Gastroesophageal sphincter (tissue), 3 donors: ENCODE results near the gene DENND4C.

Experiments used
- POLR2A ChIP-seq, 2 donors: fragments of 450-650 bp; IDR thresholded peaks; one replicate each; pipeline ENCODE4 v1.6.1; 2017; ENCODE audit warnings: antibody characterized with exemption in 2 of 2, mild to moderate bottlenecking in 2 of 2, moderate library complexity in 1 of 2
- POLR2AphosphoS5 ChIP-seq: sonication (generic); formaldehyde crosslinking; IDR thresholded peaks from one replicate; pipeline ENCODE4 v1.6.1; 2017; ENCODE audit warnings: antibody characterized with exemption
- TF ChIP-seq, protein P1 (sequence below), 4 experiments: fragments of 200-600 bp in 2 of 4; fragments of 450-650 bp in 2 of 4; sonication (generic) in 1 of 4; IDR thresholded peaks; one replicate each; pipeline ENCODE4 v1.5.1; 2017 to 2019; ENCODE audit warnings: antibody characterized with exemption in 4 of 4, mild to moderate bottlenecking in 2 of 4, moderate library complexity in 2 of 4

DNA sequence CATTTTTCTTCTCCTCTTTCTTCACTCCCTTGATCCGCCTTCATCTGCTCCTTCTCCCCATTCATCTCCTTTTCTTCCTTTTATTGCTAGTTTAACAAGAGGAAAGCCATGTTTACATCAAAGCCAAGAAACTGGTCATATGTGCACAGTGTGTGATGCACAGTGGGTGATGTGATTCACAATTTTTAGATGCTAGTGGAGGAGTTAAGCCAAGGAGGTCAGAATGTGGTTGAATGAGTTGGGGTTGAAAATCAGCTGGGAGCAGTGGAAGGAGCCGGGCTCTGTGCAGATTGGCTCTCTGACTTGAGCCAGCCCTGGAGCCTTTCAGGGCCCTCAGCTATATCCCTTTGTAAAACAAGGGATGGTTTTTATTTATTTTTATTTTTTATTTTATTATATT lies 185.7 kb downstream of the DENND4C start:
- TF ChIP-seq POLR2AphosphoS5 (no peak), POLR2A (IDR thresholded peaks at IDR 0.05) (no peak)
- TF ChIP-seq, protein P1, sequence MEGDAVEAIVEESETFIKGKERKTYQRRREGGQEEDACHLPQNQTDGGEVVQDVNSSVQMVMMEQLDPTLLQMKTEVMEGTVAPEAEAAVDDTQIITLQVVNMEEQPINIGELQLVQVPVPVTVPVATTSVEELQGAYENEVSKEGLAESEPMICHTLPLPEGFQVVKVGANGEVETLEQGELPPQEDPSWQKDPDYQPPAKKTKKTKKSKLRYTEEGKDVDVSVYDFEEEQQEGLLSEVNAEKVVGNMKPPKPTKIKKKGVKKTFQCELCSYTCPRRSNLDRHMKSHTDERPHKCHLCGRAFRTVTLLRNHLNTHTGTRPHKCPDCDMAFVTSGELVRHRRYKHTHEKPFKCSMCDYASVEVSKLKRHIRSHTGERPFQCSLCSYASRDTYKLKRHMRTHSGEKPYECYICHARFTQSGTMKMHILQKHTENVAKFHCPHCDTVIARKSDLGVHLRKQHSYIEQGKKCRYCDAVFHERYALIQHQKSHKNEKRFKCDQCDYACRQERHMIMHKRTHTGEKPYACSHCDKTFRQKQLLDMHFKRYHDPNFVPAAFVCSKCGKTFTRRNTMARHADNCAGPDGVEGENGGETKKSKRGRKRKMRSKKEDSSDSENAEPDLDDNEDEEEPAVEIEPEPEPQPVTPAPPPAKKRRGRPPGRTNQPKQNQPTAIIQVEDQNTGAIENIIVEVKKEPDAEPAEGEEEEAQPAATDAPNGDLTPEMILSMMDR (IDR thresholded peaks at IDR 0.05), result no peak
